GM19372 (cell line): ENCODE measurements around the gene EFNA2.
"Not testable (repeated sequence)": the region's sequence is repeated elsewhere in the genome, so short reads cannot be mapped to it uniquely, and the experiment has no call there.

Experiments used
- ATAC-seq: cut with Tn5 transposase; IDR thresholded peaks from one replicate; pipeline ENCODE4 v1.9.1; 2021; ENCODE audit warnings: mild to moderate bottlenecking, low read depth, moderate library complexity; ENCODE audit not compliant: unreplicated experiment

The EFNA2 gene

GRCh38 chr19:1313695-1314613, 28.3 kb downstream of the EFNA2 start:
- no peak for ATAC-seq

- ATAC-seq: no peak
Observed at GRCh38 chr19:1315470-1316166, 29.9 kb downstream of the EFNA2 start.

DNA sequence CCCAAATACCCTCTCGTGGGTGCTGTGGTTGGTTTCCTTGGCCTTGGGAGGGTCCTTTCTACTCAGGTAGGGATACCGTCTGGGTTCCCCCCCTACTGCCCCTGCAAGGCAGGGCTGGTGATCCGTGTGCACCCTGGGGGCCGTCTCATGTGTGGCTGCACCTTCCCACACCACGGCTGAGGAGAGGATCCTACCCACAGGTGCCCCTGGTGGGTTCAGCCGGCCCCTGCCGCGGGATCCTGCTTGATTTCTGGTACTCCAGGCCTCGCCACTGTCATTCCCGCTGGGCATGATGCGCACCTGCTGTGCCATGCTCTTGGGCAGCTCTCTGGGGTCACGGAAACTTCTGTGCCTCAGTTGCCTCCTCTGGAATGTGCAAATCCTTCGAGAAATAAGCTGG, 30.8 kb downstream of the EFNA2 start:
- no peak for ATAC-seq

DNA sequence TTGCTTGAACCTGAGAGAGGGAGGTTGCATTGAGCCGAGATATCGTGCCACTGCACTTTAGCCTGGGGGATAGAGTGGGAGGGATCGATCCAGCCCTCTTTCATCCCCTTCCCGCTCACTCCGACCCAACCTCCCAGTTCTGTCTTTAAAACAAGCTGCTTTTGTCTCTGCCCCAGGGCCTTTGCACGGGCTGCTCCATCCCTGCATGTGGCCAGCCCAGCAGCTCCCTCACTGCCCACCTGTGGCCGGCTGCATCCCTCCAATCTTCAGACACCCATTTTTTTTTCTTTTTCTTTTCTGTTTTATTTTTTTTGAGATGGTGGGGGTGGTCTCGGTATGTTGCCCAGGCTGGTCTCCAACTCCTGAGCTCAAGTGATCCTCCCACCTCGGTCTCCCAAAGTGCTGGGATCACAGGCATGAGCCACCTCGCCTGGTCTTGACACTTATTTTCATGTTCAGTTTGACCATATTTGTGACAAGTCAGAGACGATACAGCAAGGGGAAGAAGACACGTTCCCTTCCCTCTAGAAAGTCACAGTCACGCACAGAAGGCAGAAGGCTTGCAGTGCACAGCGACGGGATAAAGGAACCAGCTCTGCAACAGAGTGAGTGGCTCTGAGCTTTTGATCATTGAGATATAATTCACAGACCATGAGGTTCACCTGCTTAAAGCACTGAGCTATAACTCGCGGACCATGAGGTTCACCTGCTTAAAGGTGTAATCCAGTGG, 31.8 kb downstream of the EFNA2 start:
- ATAC-seq: no peak

GRCh38 chr19:1318678-1319471, 33.2 kb downstream of the EFNA2 start:
- no peak for ATAC-seq

GRCh38 chr19:1320282-1320650, 34.6 kb downstream of the EFNA2 start:
- ATAC-seq: not testable (repeated sequence)

DNA sequence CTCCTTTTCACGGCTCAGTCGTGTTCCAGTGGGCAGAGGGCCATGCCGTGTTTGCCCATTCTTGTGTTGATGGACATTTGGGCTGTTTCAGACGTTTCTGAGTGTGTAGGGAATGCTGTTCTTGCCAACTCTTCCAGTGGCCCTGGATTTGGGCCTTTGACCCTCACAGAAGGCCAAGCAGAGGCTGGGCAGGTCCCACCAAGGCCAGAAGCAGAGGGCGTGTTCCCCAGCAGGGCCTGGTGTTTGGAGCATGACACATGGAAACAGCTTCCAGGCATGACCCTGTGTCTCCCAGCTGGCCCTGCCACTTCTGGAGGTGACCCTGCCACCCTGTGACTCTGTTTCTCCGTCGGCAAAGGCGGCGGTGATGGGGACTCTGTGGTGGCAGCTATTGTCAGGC, 35.9 kb downstream of the EFNA2 start:
- ATAC-seq: no peak

GRCh38 chr19:1322198-1322981, 36.7 kb downstream of the EFNA2 start:
- no peak for ATAC-seq

DNA sequence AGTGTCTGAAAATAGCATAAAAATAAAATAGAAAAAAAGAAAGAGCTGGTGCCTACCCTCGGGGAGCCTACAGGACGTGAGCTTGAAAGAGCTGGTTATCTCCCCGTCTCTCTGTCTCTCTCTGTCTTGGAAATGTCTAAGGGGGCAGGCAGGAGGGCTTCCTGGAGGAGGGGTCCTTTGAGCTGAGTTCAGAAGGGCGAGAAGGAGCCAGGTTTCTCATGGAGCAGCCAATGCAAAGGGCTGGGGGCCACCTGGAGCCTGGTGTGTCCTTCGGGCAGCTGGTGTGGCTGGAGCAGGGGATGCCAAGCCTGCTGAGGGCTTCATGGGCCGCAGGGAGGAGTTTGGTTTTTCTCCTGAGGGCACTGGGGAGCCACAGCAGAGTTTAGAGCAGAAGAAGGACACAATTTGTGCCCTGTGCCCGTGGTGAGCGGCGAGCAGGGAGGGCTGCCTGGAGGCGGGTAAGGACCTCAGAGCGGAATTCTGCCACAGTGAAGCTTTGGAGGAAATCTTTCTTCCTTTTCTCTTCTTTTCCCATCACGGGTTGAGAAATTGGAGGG, 38.7 kb downstream of the EFNA2 start:
- no peak for ATAC-seq

GRCh38 chr19:1324806-1325567, 39.3 kb downstream of the EFNA2 start:
- no peak for ATAC-seq

DNA sequence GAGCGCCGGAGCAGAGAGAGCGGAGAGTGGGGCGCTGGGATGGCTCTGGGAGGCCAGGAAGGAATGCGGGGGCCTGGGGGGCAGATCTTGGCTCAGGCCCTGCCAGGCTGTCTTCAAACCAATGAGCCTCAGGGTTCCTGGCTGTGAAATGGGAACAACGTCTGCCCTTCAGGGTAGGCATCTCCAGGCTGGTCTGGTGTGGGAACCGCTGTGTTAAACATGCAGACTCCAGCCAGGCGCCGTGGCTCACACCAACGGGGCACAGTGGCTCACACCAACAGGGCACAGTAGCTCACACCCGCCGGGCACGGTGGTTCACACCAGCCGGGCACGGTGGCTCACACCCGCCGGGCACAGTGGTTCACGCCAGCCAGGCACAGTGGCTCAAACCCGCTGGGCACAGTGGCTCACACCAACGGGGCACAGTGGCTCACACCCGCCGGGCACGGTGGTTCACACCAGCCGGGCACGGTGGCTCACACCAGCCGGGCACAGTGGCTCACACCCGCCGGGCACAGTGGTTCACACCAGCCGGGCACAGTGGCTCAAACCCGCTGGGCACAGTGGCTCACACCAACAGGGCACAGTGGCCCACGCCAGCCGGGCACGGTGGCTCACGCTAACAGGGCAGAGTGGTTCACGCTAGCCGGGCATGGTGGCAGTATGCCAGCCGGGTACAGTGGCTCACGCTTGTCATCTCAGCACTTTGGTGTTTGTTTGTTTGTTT, 40.1 kb downstream of the EFNA2 start:
- no peak for ATAC-seq

DNA sequence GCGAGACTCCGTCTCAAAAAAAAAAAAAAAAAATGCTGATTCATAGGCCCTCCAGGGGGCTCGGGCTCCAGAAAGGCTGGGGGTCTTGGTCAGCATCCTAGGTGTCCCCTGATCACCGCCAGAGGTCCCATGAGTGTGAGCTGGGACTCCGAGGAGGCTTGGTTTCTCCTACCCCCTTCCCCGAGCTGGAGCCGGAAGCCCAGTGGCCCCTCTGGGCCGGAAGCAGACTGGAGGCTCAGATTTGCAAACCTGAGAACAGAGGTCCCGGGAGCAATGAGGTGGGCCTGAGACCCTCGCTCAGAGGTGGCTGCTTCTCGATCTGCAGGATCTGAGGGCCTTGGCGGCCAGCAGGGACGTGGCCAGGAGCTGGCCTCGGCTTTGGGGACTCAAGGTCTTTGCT, 41.5 kb downstream of the EFNA2 start:
- no peak for ATAC-seq

DNA sequence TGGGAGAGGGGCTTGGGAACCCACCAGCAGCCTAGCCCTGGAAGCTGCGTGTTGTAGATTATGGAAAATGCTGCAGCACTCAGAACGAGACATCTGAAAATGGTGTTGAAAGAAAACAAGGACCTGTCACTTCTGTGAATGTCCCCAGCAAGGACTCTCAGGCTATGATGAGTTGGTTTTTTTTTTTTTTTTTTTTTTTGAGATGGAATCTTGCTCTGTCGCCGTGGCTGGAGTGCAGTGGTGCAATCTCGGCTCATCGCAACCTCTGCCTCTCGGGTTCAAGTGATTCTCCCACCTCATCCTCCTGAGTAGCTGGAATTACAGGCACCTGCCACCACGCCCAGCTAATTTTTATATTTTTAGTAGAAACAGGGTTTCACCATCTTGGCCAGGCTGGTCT, 46.5 kb downstream of the EFNA2 start:
- ATAC-seq: not testable (repeated sequence)

DNA sequence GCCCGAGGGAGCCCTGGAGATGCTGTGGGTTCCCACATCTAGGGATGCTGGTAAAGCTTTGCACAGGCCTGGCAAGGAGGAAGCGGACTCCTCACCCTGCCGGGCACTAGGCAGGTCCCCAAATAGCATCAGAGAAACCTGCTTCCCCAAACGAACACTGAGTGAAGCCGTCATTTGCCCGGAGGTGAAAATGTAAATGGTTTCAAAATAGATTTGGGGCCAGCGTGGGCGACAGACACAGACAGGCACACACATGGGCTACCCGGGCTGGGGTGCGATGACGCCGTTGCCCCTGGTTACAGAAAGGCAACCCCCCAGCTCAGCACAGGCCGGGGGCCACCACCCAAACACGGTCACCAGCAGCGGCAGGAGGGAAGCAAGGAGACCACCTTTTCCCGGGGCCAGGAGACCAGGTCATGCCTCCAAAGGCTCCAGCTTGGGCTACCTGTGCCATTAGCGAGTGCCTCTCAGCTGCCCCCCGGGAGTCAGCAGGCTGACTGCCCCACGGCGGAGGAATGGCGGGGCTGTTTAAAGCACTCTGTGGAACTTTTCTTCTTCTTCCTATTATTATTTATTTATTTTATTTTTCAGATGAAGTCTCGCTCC, 50.5 kb downstream of the EFNA2 start:
- ATAC-seq: no peak

GRCh38 chr19:1340681-1341469, 55.2 kb downstream of the EFNA2 start:
- no peak for ATAC-seq

- ATAC-seq: no peak
Observed at GRCh38 chr19:1343041-1343440, 57.4 kb downstream of the EFNA2 start.

GRCh38 chr19:1349211-1349610, 63.5 kb downstream of the EFNA2 start:
- no peak for ATAC-seq
